DND-41 (cell line): Measurements from ENCODE around the gene TOMM70.

Source experiments
- ATAC-seq: fragments of 200-7000 bp; cut with Tn5 transposase; 3 replicates; pipeline ENCODE4 v1.9.1; 2021; ENCODE audit warnings: low read depth; ENCODE audit not compliant: insufficient read depth
- DNase-seq: peaks from one replicate; pipeline ENCODE4 v3.0.0-alpha.2; 2020
- H2AFZ ChIP-seq: 2 replicates; pipeline ENCODE4 v1.6.0; 2012; ENCODE audit warnings: low read depth, low read length
- H3K27ac ChIP-seq: 2 replicates; pipeline ENCODE4 v1.5.1; 2012; ENCODE audit warnings: low read length, inconsistent platforms
- H3K27me3 ChIP-seq: fragments of 200-600 bp; sonication (generic); 2 replicates; pipeline ENCODE4 v1.6.0; 2012; ENCODE audit warnings: low read length, mild to moderate bottlenecking, inconsistent platforms; ENCODE audit not compliant: insufficient read depth, poor library complexity
- H3K36me3 ChIP-seq: 2 replicates; pipeline ENCODE4 v1.5.1; 2012; ENCODE audit warnings: low read length, inconsistent platforms; ENCODE audit not compliant: insufficient read depth
- H3K4me1 ChIP-seq: 2 replicates; pipeline ENCODE4 v1.5.1; 2012; ENCODE audit warnings: mild to moderate bottlenecking, low read length; ENCODE audit not compliant: insufficient read depth
- H3K4me2 ChIP-seq: 2 replicates; pipeline ENCODE4 v1.6.0; 2012; ENCODE audit warnings: mild to moderate bottlenecking, moderate library complexity, low read length, inconsistent platforms; ENCODE audit not compliant: insufficient read depth
- H3K4me3 ChIP-seq, 2 experiments: fragments of 200-600 bp in 1 of 2; shearing (Covaris generic) in 1 of 2; 2 replicates each; pipeline ENCODE4 v1.5.1; 2012 to 2016; ENCODE audit warnings: inconsistent platforms in 2 of 2, low read length in 2 of 2, mild to moderate bottlenecking in 2 of 2, low read depth in 1 of 2, moderate library complexity in 1 of 2
- H3K79me2 ChIP-seq: 2 replicates; pipeline ENCODE4 v1.6.0; 2012; ENCODE audit warnings: low read length, inconsistent platforms; ENCODE audit not compliant: insufficient read depth
- H3K9ac ChIP-seq: 2 replicates; pipeline ENCODE4 v1.6.0; 2012; ENCODE audit warnings: low read depth, mild to moderate bottlenecking, inconsistent platforms, low read length, moderate library complexity
- H3K9me3 ChIP-seq: 2 replicates; pipeline ENCODE4 v1.5.1; 2012; ENCODE audit warnings: low read length, moderate library complexity, mild to moderate bottlenecking, inconsistent platforms; ENCODE audit not compliant: insufficient read depth, severe bottlenecking
- H4K20me1 ChIP-seq: 2 replicates; pipeline ENCODE4 v1.6.0; 2012; ENCODE audit warnings: low read length; ENCODE audit not compliant: insufficient read depth
- EZH2 ChIP-seq: IDR thresholded peaks from 3 replicates; pipeline ENCODE4 v1.6.1; 2012; ENCODE audit warnings: borderline replicate concordance, low read depth, mild to moderate bottlenecking, moderate library complexity, low read length, inconsistent platforms; ENCODE audit not compliant: severe bottlenecking
- TF ChIP-seq, protein P1 (sequence below): IDR thresholded peaks from 2 replicates; pipeline ENCODE4 v1.5.1; 2012; ENCODE audit warnings: borderline replicate concordance, low read length, moderate library complexity, mild to moderate bottlenecking; ENCODE audit not compliant: poor library complexity, severe bottlenecking; ENCODE audit errors: extremely low read depth

The TOMM70 gene

DNA sequence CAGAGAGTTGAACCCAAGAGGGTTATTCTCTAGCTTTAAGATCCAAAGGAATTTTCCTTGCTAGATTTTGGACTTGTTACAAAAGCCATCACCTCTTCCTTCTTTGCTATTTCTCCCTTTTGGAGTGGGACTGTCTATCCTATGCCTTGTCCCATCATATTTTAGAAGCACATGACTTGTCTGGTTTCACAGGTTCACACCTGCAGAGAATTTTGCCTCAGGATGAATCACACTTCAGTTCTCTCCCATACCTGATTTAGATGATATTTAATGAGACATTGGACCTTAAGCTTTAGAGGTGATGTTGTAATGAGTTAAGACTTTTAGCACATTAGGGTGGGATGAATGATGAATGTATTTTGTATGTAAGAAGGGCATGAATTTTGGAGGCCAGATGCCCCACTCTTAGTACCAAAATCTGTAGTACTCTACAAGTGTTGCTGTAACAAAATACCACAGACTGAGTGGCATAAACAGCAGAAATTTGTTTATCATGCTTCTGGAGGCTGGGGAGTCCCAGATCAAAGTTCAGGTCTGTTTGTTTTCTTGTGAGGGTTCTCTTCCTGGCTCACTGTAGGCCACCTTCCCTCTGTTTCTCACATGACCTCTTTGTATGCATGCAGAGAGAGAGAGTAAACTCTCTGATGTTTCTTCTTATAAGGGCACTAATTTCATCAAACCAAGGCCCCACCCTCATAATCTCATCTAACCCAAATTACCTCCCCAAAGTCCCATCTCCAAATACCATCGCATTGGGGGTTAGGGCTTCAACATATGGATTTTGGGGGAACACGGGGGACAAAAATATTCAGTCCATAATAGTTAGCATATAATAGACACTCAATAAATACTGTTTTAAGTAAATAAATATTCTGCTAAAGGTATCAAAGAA is 10.4 kb upstream of the TOMM70 start:
- H2AFZ ChIP-seq, result no peak overlapping the region
- TF ChIP-seq EZH2, result no peak
- TF ChIP-seq, protein P1, sequence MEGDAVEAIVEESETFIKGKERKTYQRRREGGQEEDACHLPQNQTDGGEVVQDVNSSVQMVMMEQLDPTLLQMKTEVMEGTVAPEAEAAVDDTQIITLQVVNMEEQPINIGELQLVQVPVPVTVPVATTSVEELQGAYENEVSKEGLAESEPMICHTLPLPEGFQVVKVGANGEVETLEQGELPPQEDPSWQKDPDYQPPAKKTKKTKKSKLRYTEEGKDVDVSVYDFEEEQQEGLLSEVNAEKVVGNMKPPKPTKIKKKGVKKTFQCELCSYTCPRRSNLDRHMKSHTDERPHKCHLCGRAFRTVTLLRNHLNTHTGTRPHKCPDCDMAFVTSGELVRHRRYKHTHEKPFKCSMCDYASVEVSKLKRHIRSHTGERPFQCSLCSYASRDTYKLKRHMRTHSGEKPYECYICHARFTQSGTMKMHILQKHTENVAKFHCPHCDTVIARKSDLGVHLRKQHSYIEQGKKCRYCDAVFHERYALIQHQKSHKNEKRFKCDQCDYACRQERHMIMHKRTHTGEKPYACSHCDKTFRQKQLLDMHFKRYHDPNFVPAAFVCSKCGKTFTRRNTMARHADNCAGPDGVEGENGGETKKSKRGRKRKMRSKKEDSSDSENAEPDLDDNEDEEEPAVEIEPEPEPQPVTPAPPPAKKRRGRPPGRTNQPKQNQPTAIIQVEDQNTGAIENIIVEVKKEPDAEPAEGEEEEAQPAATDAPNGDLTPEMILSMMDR, result no peak
- no peaks in the 10 kb centered on the region for H3K79me2 ChIP-seq
- no peak overlapping the region for H3K9ac ChIP-seq
- H3K27me3 ChIP-seq, result no peaks in the 10 kb centered on the region
- H3K9me3 ChIP-seq, result peaks cover 3% of the 10 kb centered on the region
- H3K27ac ChIP-seq, result no peak overlapping the region
- DNase-seq, result no peak
- ATAC-seq, result no peak
- H3K36me3 ChIP-seq, result peaks cover 6% of the 10 kb centered on the region; the same call in 1 of the 2 replicates
- no peak overlapping the region for H3K4me3 ChIP-seq
- no peaks in the 10 kb centered on the region for H4K20me1 ChIP-seq
- H3K4me1 ChIP-seq, result no peaks in the 10 kb centered on the region
- H3K4me2 ChIP-seq, result no peak overlapping the region

DNA sequence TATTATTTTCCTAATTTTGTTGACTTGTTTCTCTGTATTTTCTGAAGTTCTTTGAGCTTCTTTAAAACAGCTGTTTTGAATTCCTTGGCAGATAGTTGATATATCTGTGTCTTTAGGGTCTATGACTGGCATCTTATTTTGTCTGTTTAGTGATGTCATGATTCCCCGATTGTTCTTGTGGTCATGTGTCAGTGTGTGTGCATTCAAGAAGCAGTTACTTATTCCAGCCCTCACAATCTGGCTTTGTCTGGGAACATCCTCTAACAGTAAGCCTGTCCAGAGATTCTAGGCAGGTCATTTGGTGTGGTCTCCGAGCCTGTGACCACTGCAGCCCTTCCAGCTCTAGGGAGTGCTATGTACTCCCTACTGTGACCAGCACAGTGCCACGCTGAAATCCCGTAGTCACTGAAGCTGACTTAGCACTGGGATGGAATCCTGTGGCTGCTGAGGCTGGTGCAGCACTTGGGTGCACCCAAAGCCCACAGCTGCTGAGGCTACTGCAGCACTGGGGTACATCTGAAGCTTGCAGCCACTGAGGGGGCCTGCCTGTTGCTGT is 7.2 kb upstream of the TOMM70 start:
- no peaks in the 10 kb centered on the region for H3K27me3 ChIP-seq
- H3K36me3 ChIP-seq, result peaks cover 6% of the 10 kb centered on the region; the same call in 1 of the 2 replicates
- H3K4me3 ChIP-seq, result no peak overlapping the region
- DNase-seq, result no peak
- H3K4me2 ChIP-seq, result no peak overlapping the region
- peaks cover 3% of the 10 kb centered on the region for H3K9me3 ChIP-seq
- peaks cover 16% of the 10 kb centered on the region for H3K79me2 ChIP-seq
- TF ChIP-seq, protein P1, result no peak
- TF ChIP-seq EZH2, result no peak
- ATAC-seq, result no peak
- H4K20me1 ChIP-seq, result no peaks in the 10 kb centered on the region
- H2AFZ ChIP-seq, result no peak overlapping the region
- H3K4me1 ChIP-seq, result peaks cover 15% of the 10 kb centered on the region
- no peak overlapping the region for H3K9ac ChIP-seq
- H3K27ac ChIP-seq, result no peak overlapping the region

DNA sequence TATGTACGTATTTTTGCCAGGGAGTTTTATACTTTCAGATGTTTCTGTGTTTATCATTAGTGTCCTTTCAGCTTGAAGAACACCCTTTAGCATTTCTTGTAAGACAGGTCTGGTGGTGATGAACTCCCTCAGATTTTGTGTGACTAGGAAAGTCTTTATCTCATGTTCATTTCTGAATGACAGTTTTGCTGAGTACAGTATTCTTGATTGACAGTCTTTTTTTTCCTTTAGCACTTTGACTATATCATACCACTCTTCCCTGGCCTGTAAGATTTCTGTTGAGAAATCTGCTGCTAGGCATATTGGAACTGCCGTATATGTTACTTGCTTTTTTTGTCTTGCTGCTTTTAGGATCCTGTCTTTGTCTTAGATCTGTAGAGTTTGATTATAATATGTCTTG is 6.3 kb upstream of the TOMM70 start:
- TF ChIP-seq, protein P1, result no peak
- TF ChIP-seq EZH2, result no peak
- Histone ChIP-seq H4K20me1 (no peaks in the 10 kb centered on the region), H3K79me2 (peaks cover 25% of the 10 kb centered on the region), H2AFZ (no peak overlapping the region), H3K4me1 (peaks cover 24% of the 10 kb centered on the region), H3K4me2 (no peak overlapping the region), H3K4me3 (no peak overlapping the region), H3K36me3 (peaks cover 6% of the 10 kb centered on the region; the same call in 1 of the 2 replicates), H3K9me3 (peaks cover 3% of the 10 kb centered on the region), H3K9ac (no peak overlapping the region), H3K27me3 (no peaks in the 10 kb centered on the region), H3K27ac (no peak overlapping the region)
- ATAC-seq, result no peak
- no peak for DNase-seq
